ENCODE data around the gene CEP68.
"Not testable (repeated sequence)": the region's sequence is repeated elsewhere in the genome, so short reads cannot be mapped to it uniquely, and the experiment has no call there.

CEP68 gene

GRCh38 chr2:65056215-65057053 is at the start of gene CEP68:
Gene CEP68 (plus strand): TSS chr2:65056416. CDS start chr2:65069445, 13,029 bp downstream.
- no peaks in the 10 kb centered on the region for H3K36me3 ChIP-seq (ENCODE audit: insufficient read depth, low read length)
- no peaks in the 10 kb centered on the region for H3K9me3 ChIP-seq (ENCODE audit: control insufficient read depth, insufficient read depth, low read length)
- peaks cover 3% of the 10 kb centered on the region; the same call in 1 of the 2 replicates for H3K4me1 ChIP-seq (ENCODE audit: insufficient read depth, low read length)
- H3K9ac ChIP-seq (ENCODE audit: low read depth, low read length) = peak within 1 kb of the TSS; percentile 68

DNA sequence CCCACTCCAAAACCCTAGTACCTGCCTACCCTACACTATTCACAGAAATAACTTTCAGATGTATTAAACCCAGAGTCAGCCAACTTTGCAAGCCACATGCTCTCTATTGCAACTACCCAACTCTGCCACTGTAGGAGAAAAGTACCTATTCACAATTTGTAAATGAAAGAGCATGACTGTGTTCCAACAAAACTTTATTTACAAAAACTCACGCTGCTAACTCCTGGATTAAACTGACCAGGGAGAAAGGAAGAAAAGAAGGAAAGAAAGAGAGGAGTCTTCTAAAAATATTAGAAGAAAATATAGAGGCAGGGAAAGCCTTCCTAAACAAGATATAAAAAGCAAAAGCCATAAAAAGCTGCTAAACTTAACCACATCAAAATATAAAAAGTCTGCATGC is 42.4 kb upstream of the CEP68 start:
- Histone ChIP-seq H3K9ac (ENCODE audit: low read depth, low read length) (no peak overlapping the region), H3K9me3 (ENCODE audit: control insufficient read depth, insufficient read depth, low read length) (no peaks in the 10 kb centered on the region), H3K4me1 (ENCODE audit: insufficient read depth, low read length) (no peaks in the 10 kb centered on the region; the same call in 1 of the 2 replicates), H3K36me3 (ENCODE audit: insufficient read depth, low read length) (no peaks in the 10 kb centered on the region)

DNA sequence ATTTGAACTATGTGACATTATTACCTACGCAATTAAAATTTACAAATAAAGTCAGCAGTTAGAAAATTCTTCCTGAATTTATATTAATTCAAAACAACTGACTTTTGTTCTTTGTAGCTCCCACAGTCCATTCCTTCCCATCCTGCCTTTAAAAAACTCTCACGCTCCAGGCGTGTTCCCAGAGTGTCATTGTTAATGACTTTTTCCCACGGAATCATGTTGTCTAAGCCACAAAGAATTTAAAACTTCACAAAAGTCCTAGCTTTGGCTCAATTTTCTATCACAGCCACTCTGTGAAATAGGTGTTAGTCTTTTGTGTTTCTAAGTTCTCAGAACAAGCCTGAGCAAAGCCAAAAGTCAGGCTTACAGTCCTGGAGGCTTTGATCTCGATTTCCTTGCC is 40.5 kb upstream of the CEP68 start:
- H3K36me3 ChIP-seq (ENCODE audit: insufficient read depth, low read length) = no peaks in the 10 kb centered on the region
- no peaks in the 10 kb centered on the region for H3K9me3 ChIP-seq (ENCODE audit: control insufficient read depth, insufficient read depth, low read length)
- H3K9ac ChIP-seq (ENCODE audit: low read depth, low read length) = no peak overlapping the region
- no peaks in the 10 kb centered on the region; the same call in 1 of the 2 replicates for H3K4me1 ChIP-seq (ENCODE audit: insufficient read depth, low read length)

DNA sequence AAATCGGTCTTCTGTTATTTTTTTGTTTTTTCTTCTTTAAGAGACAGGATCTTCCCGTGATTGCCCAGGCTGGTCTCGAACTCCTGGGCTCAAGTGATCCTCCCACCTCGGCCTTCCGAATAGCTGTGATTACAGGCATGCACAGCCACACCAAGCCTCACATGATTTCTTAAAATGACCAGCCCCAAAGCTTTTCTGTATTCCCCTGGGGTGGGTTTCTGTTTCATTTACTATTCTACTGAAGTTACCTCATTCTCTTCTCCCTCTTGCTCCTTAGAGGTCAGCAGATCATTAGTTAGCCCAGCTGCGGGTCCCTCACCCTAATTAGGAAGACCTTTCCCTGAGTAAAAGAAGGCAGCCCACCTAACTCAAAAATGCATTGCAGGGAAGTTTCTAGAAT is 39.4 kb upstream of the CEP68 start:
- Histone ChIP-seq H3K4me1 (ENCODE audit: insufficient read depth, low read length) (no peaks in the 10 kb centered on the region; the same call in 1 of the 2 replicates), H3K9ac (ENCODE audit: low read depth, low read length) (no peak overlapping the region), H3K9me3 (ENCODE audit: control insufficient read depth, insufficient read depth, low read length) (no peaks in the 10 kb centered on the region), H3K36me3 (ENCODE audit: insufficient read depth, low read length) (no peaks in the 10 kb centered on the region)

DNA sequence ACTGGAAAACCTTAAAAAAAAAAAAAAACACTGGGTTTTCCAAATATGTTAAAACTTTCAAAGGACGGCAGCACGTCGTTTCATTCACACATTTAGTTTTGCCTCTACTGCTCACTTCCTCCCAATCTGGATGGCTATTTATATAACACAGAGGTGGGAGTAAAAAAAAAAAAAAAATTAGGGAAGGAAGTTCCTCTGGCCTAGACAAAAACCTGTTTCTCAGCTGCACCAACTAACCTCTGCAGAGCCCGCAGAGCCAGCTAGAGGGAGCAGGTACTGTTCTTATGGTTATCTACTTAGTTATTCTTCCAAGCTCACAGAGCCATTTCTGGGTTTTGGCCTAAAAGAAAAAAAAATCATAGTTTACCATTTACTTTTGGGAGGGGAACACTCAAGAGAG is 38.9 kb upstream of the CEP68 start:
- no peaks in the 10 kb centered on the region; the same call in 1 of the 2 replicates for H3K4me1 ChIP-seq (ENCODE audit: insufficient read depth, low read length)
- no peaks in the 10 kb centered on the region for H3K36me3 ChIP-seq (ENCODE audit: insufficient read depth, low read length)
- H3K9me3 ChIP-seq (ENCODE audit: control insufficient read depth, insufficient read depth, low read length) = no peaks in the 10 kb centered on the region
- no peak overlapping the region for H3K9ac ChIP-seq (ENCODE audit: low read depth, low read length)

DNA sequence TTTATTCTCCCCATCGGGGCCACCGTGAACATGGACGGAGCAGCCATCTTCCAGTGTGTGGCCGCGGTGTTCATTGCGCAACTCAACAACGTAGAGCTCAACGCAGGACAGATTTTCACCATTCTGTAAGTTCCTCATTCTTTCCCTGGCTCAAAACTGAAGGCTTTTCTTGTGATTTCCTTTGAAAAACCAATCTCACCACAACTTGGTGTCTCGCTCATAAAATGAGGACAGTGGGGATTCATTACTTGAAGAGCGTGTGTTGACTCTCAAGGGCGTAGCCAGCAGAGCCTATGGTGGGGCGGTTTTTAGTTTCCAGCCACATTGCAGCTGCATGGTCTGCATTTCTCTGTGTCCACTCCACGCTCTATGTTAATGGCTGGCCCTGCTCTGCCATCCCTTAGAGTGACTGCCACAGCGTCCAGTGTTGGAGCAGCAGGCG is 38.1 kb upstream of the CEP68 start:
- H3K9ac ChIP-seq (ENCODE audit: low read depth, low read length) = no peak overlapping the region
- no peaks in the 10 kb centered on the region for H3K36me3 ChIP-seq (ENCODE audit: insufficient read depth, low read length)
- no peaks in the 10 kb centered on the region for H3K9me3 ChIP-seq (ENCODE audit: control insufficient read depth, insufficient read depth, low read length)
- H3K4me1 ChIP-seq (ENCODE audit: insufficient read depth, low read length) = no peaks in the 10 kb centered on the region; the same call in 1 of the 2 replicates

- Histone ChIP-seq H3K4me1 (ENCODE audit: insufficient read depth, low read length) (no peaks in the 10 kb centered on the region; the same call in 1 of the 2 replicates), H3K36me3 (ENCODE audit: insufficient read depth, low read length) (no peaks in the 10 kb centered on the region), H3K9ac (ENCODE audit: low read depth, low read length) (no peak overlapping the region), H3K9me3 (ENCODE audit: control insufficient read depth, insufficient read depth, low read length) (no peaks in the 10 kb centered on the region)
Observed at GRCh38 chr2:65019010-65019409, 37.2 kb upstream of the CEP68 start.

DNA sequence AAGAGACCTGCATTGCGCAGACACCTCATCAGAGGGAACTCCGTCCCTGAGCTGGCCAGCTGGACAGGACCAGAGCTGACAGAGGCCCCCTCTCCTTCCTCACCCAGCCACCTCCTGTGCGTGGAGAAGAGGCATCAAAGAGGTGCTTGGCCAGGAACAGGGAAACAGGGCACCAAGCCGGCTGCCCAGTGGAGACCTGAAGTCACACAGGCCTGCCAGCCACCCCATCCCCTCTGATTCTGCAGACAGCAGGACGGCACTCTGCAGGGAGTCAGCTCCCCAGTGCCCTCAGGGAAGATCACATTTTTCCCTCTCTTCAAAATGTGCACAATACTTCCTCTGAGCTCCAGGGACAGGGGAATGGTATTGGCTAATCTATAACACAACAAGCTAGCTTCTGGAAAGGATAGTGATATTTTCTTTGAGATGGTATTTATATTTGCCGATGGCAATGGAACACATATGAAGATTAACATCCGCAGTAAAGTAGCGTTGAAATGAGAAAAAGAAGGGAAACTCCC is 36.5 kb upstream of the CEP68 start:
- H3K4me1 ChIP-seq (ENCODE audit: insufficient read depth, low read length) = no peaks in the 10 kb centered on the region; the same call in 1 of the 2 replicates

DNA sequence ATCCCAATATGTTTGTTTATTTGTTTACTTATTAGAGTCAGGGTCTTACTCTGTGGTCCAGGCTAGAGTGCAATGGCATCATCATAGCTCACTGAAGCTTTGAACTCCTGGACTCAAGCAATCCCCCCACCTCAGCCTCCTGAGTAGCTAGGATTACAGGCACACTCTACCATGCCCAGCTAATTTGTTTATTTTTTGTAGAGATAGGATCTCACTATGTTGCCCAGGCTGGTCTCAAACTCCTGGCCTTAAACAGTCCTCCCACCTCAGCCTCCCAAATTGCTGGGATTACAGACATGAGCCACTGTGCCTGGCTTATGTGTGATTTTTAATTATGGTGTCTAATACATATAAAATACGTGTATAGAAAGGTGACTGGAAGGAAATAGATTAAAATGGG is 36.0 kb upstream of the CEP68 start:
- not testable (repeated sequence) for H3K9me3 ChIP-seq (ENCODE audit: control insufficient read depth, insufficient read depth, low read length); H3K36me3 ChIP-seq (ENCODE audit: insufficient read depth, low read length); H3K4me1 ChIP-seq (ENCODE audit: insufficient read depth, low read length); H3K9ac ChIP-seq (ENCODE audit: low read depth, low read length)

More for the DNA sequence above, 36.5 kb upstream of the CEP68 start:
- no peak overlapping the region for H3K9ac ChIP-seq (ENCODE audit: low read depth, low read length)
- no peaks in the 10 kb centered on the region for H3K36me3 ChIP-seq (ENCODE audit: insufficient read depth, low read length)
- no peaks in the 10 kb centered on the region for H3K9me3 ChIP-seq (ENCODE audit: control insufficient read depth, insufficient read depth, low read length)

DNA sequence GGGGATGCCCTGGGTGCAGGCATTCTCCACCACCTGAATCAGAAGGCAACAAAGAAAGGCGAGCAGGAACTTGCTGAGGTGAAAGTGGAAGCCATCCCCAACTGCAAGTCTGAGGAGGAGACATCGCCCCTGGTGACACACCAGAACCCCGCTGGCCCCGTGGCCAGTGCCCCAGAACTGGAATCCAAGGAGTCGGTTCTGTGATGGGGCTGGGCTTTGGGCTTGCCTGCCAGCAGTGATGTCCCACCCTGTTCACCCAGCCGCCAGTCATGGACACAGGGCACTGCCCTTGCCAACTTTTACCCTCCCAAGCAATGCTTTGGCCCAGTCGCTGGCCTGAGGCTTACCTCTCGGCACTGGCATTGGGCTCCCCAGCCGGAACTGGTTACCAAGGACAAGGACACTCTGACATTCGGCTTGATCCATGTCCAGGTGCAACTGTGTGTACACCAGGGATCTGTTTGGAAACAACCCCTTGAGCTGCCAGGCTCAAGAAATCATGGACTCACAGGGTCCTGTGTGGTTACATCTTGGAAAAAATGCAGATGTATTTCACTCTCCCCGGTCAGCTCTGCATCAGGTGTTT is 35.2 kb upstream of the CEP68 start:
- H3K9ac ChIP-seq (ENCODE audit: low read depth, low read length) = no peak overlapping the region
- no peaks in the 10 kb centered on the region for H3K9me3 ChIP-seq (ENCODE audit: control insufficient read depth, insufficient read depth, low read length)
- no peaks in the 10 kb centered on the region; the same call in 1 of the 2 replicates for H3K4me1 ChIP-seq (ENCODE audit: insufficient read depth, low read length)
- no peaks in the 10 kb centered on the region for H3K36me3 ChIP-seq (ENCODE audit: insufficient read depth, low read length)

- H3K36me3 ChIP-seq (ENCODE audit: insufficient read depth, low read length) = no peaks in the 10 kb centered on the region
- no peaks in the 10 kb centered on the region; the same call in 1 of the 2 replicates for H3K4me1 ChIP-seq (ENCODE audit: insufficient read depth, low read length)
- H3K9ac ChIP-seq (ENCODE audit: low read depth, low read length) = no peak overlapping the region
- H3K9me3 ChIP-seq (ENCODE audit: control insufficient read depth, insufficient read depth, low read length) = no peaks in the 10 kb centered on the region
Observed at GRCh38 chr2:65021709-65022108, 34.5 kb upstream of the CEP68 start.

DNA sequence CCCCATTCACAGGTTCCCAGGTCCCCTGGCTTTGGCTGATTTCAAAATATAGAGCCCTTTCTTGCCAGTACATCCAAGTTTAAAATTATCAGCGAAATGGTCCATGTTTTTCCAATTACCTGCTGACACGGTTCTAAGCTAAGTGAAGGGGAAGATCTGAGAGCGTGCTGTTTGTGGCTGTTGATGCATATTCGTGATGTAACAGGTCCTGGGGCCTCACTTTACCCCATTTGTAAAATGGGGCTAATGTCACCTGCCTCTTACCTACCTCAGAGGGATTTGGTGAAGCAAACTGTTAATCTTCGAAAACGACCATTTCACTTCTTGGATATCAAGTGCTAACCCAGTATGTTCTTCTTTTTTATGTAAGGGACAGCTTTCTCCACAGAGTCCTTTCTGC is 34.0 kb upstream of the CEP68 start:
- H3K9ac ChIP-seq (ENCODE audit: low read depth, low read length) = no peak overlapping the region
- no peaks in the 10 kb centered on the region; the same call in 1 of the 2 replicates for H3K4me1 ChIP-seq (ENCODE audit: insufficient read depth, low read length)
- no peaks in the 10 kb centered on the region for H3K36me3 ChIP-seq (ENCODE audit: insufficient read depth, low read length)
- H3K9me3 ChIP-seq (ENCODE audit: control insufficient read depth, insufficient read depth, low read length) = no peaks in the 10 kb centered on the region

DNA sequence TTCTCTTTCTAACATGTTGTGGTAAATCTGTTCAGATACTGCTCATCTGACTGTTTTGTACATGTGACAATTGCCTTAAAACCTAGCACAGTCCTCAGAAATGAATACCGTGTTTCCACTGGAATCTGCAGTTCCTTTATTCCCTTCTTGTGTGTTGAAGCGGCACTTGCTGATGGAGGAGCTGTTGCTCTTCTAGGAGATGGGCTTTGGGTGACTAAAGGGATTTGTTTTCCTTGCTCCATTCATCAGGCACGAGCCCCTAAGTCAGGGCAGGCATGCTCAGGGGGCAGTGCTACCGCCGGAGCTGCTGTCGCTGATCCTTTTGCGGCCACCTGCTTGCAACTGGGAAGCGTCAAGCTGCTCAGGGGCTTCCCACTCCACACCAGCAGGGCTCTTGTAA is 32.5 kb upstream of the CEP68 start:
- Histone ChIP-seq H3K4me1 (ENCODE audit: insufficient read depth, low read length) (no peaks in the 10 kb centered on the region), H3K36me3 (ENCODE audit: insufficient read depth, low read length) (no peaks in the 10 kb centered on the region), H3K9ac (ENCODE audit: low read depth, low read length) (no peak overlapping the region), H3K9me3 (ENCODE audit: control insufficient read depth, insufficient read depth, low read length) (no peaks in the 10 kb centered on the region)

DNA sequence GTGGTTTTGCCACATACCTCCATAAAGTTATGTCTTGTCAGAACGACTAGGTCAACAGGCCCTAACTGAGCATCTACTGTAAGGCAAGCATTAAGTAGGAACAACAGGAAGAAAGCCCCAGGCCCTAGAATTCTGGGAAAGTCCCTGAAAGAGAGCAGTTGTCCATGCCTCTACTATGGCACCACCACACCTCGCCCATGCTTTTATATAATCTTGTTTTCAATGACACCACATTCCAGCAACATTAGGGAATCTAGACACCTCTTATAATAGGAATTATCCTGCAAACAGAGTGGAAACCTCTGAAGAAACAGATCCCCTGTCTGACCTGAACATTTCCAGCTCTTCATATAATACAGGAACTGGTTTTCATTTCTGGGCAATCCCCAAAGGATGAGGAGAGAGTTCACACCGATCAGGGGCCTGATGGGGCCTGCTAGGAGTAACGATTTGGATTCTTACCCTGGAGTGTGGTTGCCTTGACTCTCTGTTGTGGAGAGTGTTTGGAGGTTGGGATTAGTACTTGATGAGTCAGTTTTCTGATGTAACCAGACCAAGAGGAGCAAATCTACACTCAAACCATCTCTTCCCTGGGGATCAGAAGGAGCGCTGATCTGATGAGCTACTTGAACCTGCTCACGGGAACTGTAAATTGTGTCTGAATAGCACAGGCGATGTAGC is 31.9 kb upstream of the CEP68 start:
- Histone ChIP-seq H3K4me1 (ENCODE audit: insufficient read depth, low read length) (no peaks in the 10 kb centered on the region), H3K36me3 (ENCODE audit: insufficient read depth, low read length) (no peaks in the 10 kb centered on the region), H3K9me3 (ENCODE audit: control insufficient read depth, insufficient read depth, low read length) (no peaks in the 10 kb centered on the region), H3K9ac (ENCODE audit: low read depth, low read length) (no peak overlapping the region)
